DOHH2 (cell line): ENCODE measurements around the gene SLC52A3.

ENCODE experiments used
- H3F3A ChIP-seq: fragments of 200-600 bp; sonication (generic), shearing (Covaris generic); 2 replicates; pipeline ENCODE4 v1.6.0; 2016; ENCODE audit warnings: antibody characterized with exemption, mild to moderate bottlenecking; ENCODE audit not compliant: control insufficient read depth, insufficient read depth
- H3K27ac ChIP-seq: fragments of 200-600 bp; sonication (generic); 2 replicates; pipeline ENCODE4 v1.5.1; 2014; ENCODE audit warnings: low read depth, mild to moderate bottlenecking, low read length, moderate library complexity
- H3K27me3 ChIP-seq: fragments of 200-600 bp; sonication (generic); 2 replicates; pipeline ENCODE4 v1.6.1; 2014; ENCODE audit warnings: mild to moderate bottlenecking, low read length, mixed read lengths; ENCODE audit not compliant: control insufficient read depth
- H3K36me3 ChIP-seq: fragments of 200-600 bp; sonication (generic); 2 replicates; pipeline ENCODE4 v1.6.1; 2014; ENCODE audit warnings: mild to moderate bottlenecking, low read length, moderate library complexity, mixed read lengths; ENCODE audit not compliant: control insufficient read depth
- H3K4me1 ChIP-seq: fragments of 200-600 bp; sonication (generic); 2 replicates; pipeline ENCODE4 v1.6.1; 2014; ENCODE audit warnings: mild to moderate bottlenecking, low read length, mixed read lengths; ENCODE audit not compliant: control insufficient read depth
- H3K4me2 ChIP-seq: fragments of 200-600 bp; sonication (generic); 2 replicates; pipeline ENCODE4 v1.6.0; 2014; ENCODE audit warnings: mild to moderate bottlenecking, low read length, moderate library complexity
- H3K4me3 ChIP-seq: fragments of 200-600 bp; sonication (generic); 2 replicates; pipeline ENCODE4 v1.5.1; 2014; ENCODE audit warnings: mild to moderate bottlenecking, low read length, mixed read lengths
- H3K79me2 ChIP-seq: fragments of 200-600 bp; sonication (generic); 2 replicates; pipeline ENCODE4 v1.6.1; 2014; ENCODE audit warnings: mild to moderate bottlenecking, low read length, mixed read lengths; ENCODE audit not compliant: control insufficient read depth
- H3K9me2 ChIP-seq: fragments of 200-600 bp; sonication (generic); replicated peaks from 2 replicates; pipeline ENCODE4 v1.6.1; 2014; ENCODE audit warnings: mild to moderate bottlenecking, low read length, mixed read lengths; ENCODE audit not compliant: control insufficient read depth
- H3K9me3 ChIP-seq: fragments of 200-600 bp; sonication (generic); 2 replicates; pipeline ENCODE4 v1.6.1; 2014; ENCODE audit warnings: antibody characterized with exemption, low read length, mixed read lengths; ENCODE audit not compliant: control insufficient read depth, insufficient read depth
- H4K20me1 ChIP-seq: fragments of 200-600 bp; sonication (generic); 2 replicates; pipeline ENCODE4 v1.6.0; 2014; ENCODE audit warnings: low read depth, mild to moderate bottlenecking, antibody characterized with exemption, low read length, moderate library complexity; ENCODE audit not compliant: control insufficient read depth, insufficient read depth
- EZH2phosphoT487 ChIP-seq: fragments of 200-600 bp; sonication (generic); IDR thresholded peaks from 2 replicates; pipeline ENCODE4 v1.6.1; 2017; ENCODE audit warnings: borderline replicate concordance, mild to moderate bottlenecking, antibody characterized with exemption, low read length, moderate library complexity, mixed read lengths
- TF ChIP-seq, protein P1 (sequence below): fragments of 200-600 bp; sonication (generic); IDR thresholded peaks from one replicate; pipeline ENCODE4 v1.5.1; 2014; ENCODE audit warnings: antibody characterized with exemption, mild to moderate bottlenecking, low read depth, low read length; ENCODE audit not compliant: poor library complexity, severe bottlenecking

SLC52A3 gene

DNA sequence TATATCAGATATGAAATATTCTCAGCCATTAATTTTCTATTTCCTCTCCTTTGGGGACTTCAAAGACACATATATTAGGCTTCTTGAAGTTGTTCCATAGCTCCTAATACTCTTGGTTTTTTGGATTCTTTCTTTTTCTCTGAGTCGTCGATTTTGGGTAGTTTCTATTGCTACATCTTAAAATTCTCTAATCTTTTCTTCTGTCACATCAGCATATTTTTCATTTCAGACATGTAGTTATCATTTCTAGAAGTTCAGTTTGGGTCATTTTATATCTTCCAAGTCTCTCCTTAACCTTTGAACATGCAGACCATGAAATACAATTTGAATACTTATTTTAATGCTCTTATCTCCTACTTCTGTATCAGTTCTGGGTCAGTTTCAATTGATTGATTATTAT lies 53.8 kb downstream of the SLC52A3 start:
- no peak overlapping the region for H3K4me2 ChIP-seq
- H3K4me1 ChIP-seq: no peaks in the 10 kb centered on the region
- no peak for TF ChIP-seq EZH2phosphoT487
- TF ChIP-seq, protein P1, sequence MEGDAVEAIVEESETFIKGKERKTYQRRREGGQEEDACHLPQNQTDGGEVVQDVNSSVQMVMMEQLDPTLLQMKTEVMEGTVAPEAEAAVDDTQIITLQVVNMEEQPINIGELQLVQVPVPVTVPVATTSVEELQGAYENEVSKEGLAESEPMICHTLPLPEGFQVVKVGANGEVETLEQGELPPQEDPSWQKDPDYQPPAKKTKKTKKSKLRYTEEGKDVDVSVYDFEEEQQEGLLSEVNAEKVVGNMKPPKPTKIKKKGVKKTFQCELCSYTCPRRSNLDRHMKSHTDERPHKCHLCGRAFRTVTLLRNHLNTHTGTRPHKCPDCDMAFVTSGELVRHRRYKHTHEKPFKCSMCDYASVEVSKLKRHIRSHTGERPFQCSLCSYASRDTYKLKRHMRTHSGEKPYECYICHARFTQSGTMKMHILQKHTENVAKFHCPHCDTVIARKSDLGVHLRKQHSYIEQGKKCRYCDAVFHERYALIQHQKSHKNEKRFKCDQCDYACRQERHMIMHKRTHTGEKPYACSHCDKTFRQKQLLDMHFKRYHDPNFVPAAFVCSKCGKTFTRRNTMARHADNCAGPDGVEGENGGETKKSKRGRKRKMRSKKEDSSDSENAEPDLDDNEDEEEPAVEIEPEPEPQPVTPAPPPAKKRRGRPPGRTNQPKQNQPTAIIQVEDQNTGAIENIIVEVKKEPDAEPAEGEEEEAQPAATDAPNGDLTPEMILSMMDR: no peak
- H3K9me2 ChIP-seq: no peaks in the 10 kb centered on the region
- H3K79me2 ChIP-seq: no peaks in the 10 kb centered on the region
- no peaks in the 10 kb centered on the region for H3F3A ChIP-seq
- H3K36me3 ChIP-seq: no peaks in the 10 kb centered on the region
- H4K20me1 ChIP-seq: no peaks in the 10 kb centered on the region
- H3K4me3 ChIP-seq: no peak overlapping the region
- H3K27ac ChIP-seq: no peak overlapping the region
- H3K27me3 ChIP-seq: no peaks in the 10 kb centered on the region; the same call in 1 of the 2 replicates
- peaks cover 7% of the 10 kb centered on the region; the same call in 1 of the 2 replicates for H3K9me3 ChIP-seq

DNA sequence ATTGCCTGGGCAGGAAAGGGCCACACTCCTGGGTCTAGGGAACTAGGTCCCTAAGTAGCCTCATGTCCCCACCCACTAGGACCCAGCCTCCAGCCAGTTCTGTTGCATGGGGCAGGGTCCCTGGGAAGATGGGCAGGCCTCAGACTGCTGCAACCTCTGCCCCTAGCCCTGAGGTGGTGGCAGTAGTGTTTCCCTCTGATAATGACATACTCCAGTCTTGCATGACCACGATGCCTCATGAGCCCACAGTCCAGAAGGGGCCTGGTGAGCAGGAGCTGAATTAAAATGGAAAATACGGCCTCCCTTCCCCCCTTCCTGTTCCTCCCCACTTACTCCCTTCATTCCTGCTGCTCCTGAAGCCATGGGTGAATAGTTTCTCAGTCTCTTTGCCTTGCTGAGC lies 56.7 kb downstream of the SLC52A3 start:
- Histone ChIP-seq H3K9me3 (peaks cover 7% of the 10 kb centered on the region; the same call in 1 of the 2 replicates), H4K20me1 (no peaks in the 10 kb centered on the region)
- TF ChIP-seq, protein P1: no peak
- TF ChIP-seq EZH2phosphoT487: no peak

DNA sequence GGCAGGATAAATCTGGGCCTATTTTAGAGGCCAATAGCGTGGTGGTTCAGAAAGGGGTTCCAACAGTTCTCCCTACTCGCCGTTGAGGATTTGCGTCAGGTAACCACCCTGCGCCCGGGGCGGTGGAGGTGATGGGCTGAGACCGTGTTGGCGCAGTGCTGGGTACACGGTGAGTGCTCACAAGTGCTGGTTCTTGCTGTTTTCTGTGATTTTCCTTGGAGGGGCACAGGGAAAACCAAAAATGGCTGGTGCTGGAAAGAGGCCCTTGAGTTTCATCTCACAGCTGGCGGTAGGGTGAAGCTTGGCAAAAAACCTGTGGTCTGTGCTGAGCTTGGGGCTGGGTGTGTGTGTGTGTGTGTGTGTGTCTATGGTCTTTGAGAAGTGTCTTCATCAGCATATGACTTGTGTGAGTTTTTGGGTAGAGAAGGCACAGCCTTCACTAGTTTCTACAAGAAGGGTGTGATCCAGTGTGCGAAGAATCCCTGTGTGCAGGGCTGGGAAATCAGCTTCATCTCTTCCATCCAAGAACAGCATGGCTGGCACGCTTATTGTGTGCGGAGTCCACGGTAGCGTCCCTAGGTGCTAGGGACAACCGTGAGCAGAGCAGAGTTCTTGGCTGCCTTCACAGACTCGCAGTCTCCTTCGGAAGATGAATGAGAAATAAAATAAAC lies 57.4 kb downstream of the SLC52A3 start:
- Histone ChIP-seq H3K27me3 (no peaks in the 10 kb centered on the region; the same call in 1 of the 2 replicates), H3K9me3 (peaks cover 7% of the 10 kb centered on the region; the same call in 1 of the 2 replicates), H3F3A (no peaks in the 10 kb centered on the region), H3K9me2 (no peaks in the 10 kb centered on the region), H3K4me3 (no peak overlapping the region), H3K79me2 (no peaks in the 10 kb centered on the region), H4K20me1 (no peaks in the 10 kb centered on the region), H3K4me2 (no peak overlapping the region), H3K27ac (no peak overlapping the region), H3K36me3 (no peaks in the 10 kb centered on the region), H3K4me1 (no peaks in the 10 kb centered on the region)
- no peak for TF ChIP-seq EZH2phosphoT487
- TF ChIP-seq, protein P1: no peak

More for the DNA sequence above, 56.7 kb downstream of the SLC52A3 start:
- no peaks in the 10 kb centered on the region for H3K9me2 ChIP-seq
- no peaks in the 10 kb centered on the region for H3K4me1 ChIP-seq
- no peaks in the 10 kb centered on the region; the same call in 1 of the 2 replicates for H3K27me3 ChIP-seq
- H3K27ac ChIP-seq: no peak overlapping the region
- H3K79me2 ChIP-seq: no peaks in the 10 kb centered on the region
- no peak overlapping the region for H3K4me2 ChIP-seq
- no peak overlapping the region for H3K4me3 ChIP-seq
- no peaks in the 10 kb centered on the region for H3K36me3 ChIP-seq
- no peaks in the 10 kb centered on the region for H3F3A ChIP-seq
